Activated naive CD4-positive, alpha-beta T cell treated with anti-CD3 and anti-CD28 coated beads for 36 hours (primary cell): ENCODE results near the gene FHAD1. TPM values are rescaled to one million over a fixed set of nuclear protein-coding genes. Genes with fewer than 3 reads are reported as not detected.

Experiments used
- CTCF ChIA-PET: fragments of 350-600 bp; sonication (Branson Sonifier 250); formaldehyde crosslinking; loops from one replicate; lab custom pipeline; 2021; ENCODE audit warnings: antibody characterized with exemption; lab: Charles Lee
- DNase-seq: peaks from one replicate; pipeline ENCODE4 v3.0.0-alpha.2; 2020
- H3K27ac Mint-ChIP-seq: one replicate; pipeline ENCODE4 v1.8.0; 2021; ENCODE audit warnings: mild to moderate bottlenecking, mixed read lengths
- H3K27me3 Mint-ChIP-seq: one replicate; pipeline ENCODE4 v1.8.0; 2021; ENCODE audit warnings: low read depth, mixed read lengths
- H3K36me3 Mint-ChIP-seq: one replicate; pipeline ENCODE4 v1.8.0; 2021; ENCODE audit warnings: low read depth, mixed read lengths
- H3K4me1 Mint-ChIP-seq: one replicate; pipeline ENCODE4 v1.8.0; 2021; ENCODE audit warnings: low read depth, mixed read lengths
- H3K4me3 Mint-ChIP-seq: one replicate; pipeline ENCODE4 v1.8.0; 2021; ENCODE audit warnings: mild to moderate bottlenecking, moderate library complexity, mixed read lengths
- H3K9me3 Mint-ChIP-seq: one replicate; pipeline ENCODE4 v1.8.0; 2021; ENCODE audit warnings: mixed read lengths
- intact Hi-C: fragments of 100-400 bp; cut with micrococcal nuclease; formaldehyde crosslinking; loops from one replicate; pipeline ENCODE4 v1.15.1; 2023
- total RNA-seq, 2 experiments: library from RNA; stranded (reverse); gene quantifications; one replicate each; pipeline ENCODE4 v1.2.3, GENCODE V29; 2021

Gene FHAD1
- total RNA-seq, 2 experiments from 2014 or later, result 0.45 TPM; not detected in 1

DNA sequence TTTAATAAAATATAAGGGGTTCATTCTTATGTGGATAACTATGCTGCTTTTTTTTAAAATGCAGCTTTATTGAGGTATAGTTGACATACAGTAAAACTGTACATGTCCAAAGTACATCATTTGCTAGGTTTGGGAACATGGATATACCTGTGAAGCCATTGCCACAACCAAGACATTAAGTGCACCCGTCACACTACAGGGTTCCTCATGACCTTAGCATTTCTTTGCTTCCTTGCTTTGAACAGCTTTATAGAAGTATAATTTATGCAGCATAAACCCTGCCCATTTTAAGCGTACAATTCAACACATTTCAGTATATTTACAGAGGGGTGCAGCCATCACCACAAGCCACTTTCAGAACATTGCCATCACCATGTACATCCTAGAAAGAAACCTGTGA, 26.3 kb downstream of the FHAD1 start:
- H3K4me3 Mint-ChIP-seq, result no peak overlapping the region
- DNase-seq, result no peak
- H3K36me3 Mint-ChIP-seq, result no peaks in the 10 kb centered on the region
- intact Hi-C loops, result loop anchor here (2.0 kb wide), 1 partner anchor 78 kb away; no protein-coding TSS in a partner anchor
- no peaks in the 10 kb centered on the region for H3K9me3 Mint-ChIP-seq
- H3K27me3 Mint-ChIP-seq, result peaks cover 27% of the 10 kb centered on the region
- CTCF ChIA-PET, result interaction anchor here (0.6 to 6.4 kb wide), 6 partner anchors 23 to 144 kb away, joined by 3 to 58 read pairs (median 3); no protein-coding TSS in a partner anchor
- no peak overlapping the region for H3K27ac Mint-ChIP-seq
- H3K4me1 Mint-ChIP-seq, result peaks cover 4% of the 10 kb centered on the region

DNA sequence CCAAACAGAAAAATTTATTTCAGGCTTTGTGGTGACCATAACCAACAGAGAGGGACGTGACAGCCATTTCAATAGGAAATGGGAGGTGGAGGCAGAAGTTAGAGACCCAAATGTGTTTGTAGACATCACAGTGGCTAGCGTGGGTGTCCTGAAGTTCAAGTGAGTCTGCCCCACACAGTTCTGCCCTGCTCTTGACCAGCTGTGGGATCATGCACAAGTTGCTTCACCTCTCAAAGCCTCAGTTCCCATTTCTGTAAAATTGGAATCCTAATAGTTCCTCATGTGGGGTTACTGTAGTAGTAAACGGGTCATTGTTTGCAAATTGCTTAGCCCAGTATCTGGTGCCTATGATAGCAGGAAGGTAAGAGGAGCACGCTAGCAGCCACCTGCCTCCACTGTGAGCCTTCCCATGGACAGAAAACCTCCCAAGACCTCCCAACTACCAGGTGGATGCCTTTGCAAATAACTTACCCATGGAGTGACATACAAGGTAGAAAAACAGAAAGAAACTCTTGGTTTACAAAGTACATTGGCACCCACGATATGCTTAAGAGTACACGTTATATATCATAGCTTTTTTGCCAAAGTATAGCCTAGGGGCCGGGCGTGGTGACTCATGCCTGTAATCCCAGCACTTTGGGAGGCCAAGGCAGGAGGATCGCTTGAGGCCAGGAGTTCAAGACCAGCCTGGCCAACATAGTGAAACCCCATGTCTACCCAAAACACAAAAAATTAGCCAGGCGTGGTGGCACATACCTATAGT, 29.1 kb downstream of the FHAD1 start:
- CTCF ChIA-PET, result interaction anchor here (0.7 to 6.4 kb wide), 3 partner anchors 123 to 775 kb away, joined by 3 to 58 read pairs (median 4); partner anchors contain the start of gene TMEM51
- Mint-ChIP-seq H3K27me3 (peaks cover 25% of the 10 kb centered on the region), H3K9me3 (no peaks in the 10 kb centered on the region), H3K36me3 (no peaks in the 10 kb centered on the region), H3K27ac (no peak overlapping the region), H3K4me1 (peaks cover 4% of the 10 kb centered on the region), H3K4me3 (no peak overlapping the region)
- no peak for DNase-seq
- intact Hi-C loops, result no loop called here

DNA sequence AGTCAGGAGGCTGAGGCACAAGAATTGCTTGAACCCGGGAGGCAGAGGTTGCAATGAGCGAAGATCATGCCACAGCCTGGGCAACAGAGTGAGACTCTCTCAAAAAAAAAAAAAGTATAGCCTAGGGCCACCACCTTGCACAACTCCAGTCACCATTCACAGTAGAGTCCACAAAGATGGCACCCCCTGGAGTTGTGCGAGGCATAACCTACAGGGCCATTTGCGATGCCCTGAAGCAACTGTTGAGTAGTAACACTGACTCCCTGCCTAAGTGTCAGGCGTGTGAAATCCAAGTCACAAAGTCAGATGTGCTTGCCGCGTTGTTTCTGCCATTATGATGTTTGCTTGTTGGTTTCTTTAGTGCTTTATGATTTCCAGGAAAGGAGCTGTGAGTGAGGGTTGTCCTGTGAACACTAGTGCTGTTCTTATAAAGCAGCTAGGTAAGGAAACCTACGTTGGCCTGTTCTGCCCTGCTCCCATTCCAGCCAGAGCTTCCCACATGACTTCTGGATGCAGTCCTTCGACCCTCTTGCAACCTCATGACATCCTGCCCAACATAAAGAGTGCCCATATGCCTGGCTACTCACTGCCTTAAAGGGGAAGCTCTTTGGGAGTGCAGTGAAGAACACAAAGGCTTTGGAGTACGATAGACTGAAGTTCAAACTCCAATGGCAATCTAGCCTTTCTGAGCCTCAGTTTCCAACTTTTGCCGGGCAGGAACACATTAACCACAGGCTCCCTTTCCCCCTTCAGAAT, 29.8 kb downstream of the FHAD1 start:
- DNase-seq, result no peak
- intact Hi-C loops, result no loop called here
- CTCF ChIA-PET, result interaction anchor here (0.7 to 1.3 kb wide), 5 partner anchors 28 to 774 kb away, joined by 3 to 4 read pairs (median 4); partner anchors contain the start of gene TMEM51
- Mint-ChIP-seq H3K36me3 (no peaks in the 10 kb centered on the region), H3K27ac (no peak overlapping the region), H3K27me3 (peaks cover 25% of the 10 kb centered on the region), H3K4me3 (no peak overlapping the region), H3K4me1 (peaks cover 4% of the 10 kb centered on the region), H3K9me3 (no peaks in the 10 kb centered on the region)

DNA sequence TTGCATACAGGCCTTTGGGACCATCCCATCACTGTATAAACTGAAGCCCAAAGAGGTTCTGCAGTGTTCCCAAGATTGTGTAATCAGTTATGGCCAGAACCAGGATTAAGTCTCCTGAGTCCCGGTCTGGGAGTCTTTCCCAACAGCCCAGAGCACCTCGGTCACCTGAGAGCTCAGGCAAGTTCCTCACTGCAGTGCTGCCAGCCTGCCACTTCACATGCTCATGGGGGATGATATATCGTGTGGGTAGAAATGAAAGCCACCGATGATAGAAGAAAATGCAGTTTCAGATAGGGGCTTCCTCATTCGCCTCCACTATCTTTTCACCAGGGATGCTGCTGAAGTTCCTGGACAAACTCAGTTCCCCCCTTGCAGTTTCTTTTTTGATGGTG, 30.4 kb downstream of the FHAD1 start:
- Mint-ChIP-seq H3K4me3 (no peak overlapping the region), H3K4me1 (peaks cover 2% of the 10 kb centered on the region), H3K27me3 (peaks cover 19% of the 10 kb centered on the region), H3K27ac (no peak overlapping the region), H3K9me3 (no peaks in the 10 kb centered on the region), H3K36me3 (no peaks in the 10 kb centered on the region)
- CTCF ChIA-PET, result interaction anchor here (0.7 to 1.3 kb wide), 4 partner anchors 28 to 497 kb away, joined by 3 to 4 read pairs (median 4); partner anchors contain the start of gene TMEM51
- no peak for DNase-seq
- intact Hi-C loops, result no loop called here

DNA sequence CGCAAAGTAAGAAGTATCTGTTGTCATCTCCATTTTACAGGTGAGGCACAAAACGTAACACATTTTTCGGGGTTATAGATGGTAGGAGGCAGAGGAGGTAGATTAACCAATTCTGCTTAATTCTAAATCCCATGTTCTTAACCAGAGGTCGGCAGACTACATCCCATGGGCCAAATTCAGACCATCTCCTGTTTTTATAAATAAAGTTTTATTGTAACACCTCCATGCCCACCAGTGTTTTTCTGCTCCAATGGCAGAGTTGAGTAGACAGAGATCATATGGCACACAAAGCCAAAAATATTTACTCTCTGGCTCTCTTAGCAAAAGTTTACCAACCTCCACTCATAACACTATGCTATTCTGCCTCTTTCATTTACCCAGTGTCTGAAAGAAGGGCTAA, 30.9 kb downstream of the FHAD1 start:
- Mint-ChIP-seq H3K4me3 (no peak overlapping the region), H3K4me1 (no peaks in the 10 kb centered on the region), H3K9me3 (no peaks in the 10 kb centered on the region), H3K27me3 (peaks cover 14% of the 10 kb centered on the region), H3K27ac (no peak overlapping the region), H3K36me3 (no peaks in the 10 kb centered on the region)
- intact Hi-C loops, result no loop called here
- CTCF ChIA-PET, result interaction anchor here (0.7 to 1.3 kb wide), 3 partner anchors 27 to 496 kb away, joined by 3 to 4 read pairs (median 4); no protein-coding TSS in a partner anchor
- no peak for DNase-seq

DNA sequence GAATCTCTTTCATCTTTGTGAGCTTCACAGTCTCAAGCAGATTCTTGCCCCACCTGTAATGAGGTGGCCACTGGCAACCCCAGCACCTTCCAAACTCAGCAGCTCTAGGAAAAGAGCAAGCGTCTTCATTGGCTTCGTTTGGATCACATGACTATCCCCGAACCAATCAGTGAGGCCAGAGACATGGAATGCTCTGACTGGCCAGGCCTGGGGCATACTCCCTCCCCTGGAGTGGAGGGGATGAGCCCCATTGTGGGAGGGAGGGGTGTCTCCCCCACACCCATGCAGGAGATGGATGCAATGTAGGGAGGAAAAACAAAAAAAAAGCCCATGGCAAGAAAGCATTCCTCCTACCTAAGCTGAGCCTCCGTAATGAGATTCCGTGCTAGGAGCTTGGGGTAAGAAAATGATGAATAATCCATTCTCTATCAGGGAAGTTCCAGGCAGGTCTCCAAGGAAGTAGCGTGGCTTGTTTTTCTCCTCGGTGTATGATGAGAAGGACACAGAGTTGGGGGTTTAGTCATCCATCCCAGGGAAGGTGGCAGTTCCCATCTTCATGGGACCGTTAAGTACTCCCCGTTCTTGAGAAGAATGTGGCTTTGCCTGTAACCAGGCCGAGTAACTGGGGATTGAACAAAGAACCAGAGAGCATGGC, 32.7 kb downstream of the FHAD1 start:
- no peak overlapping the region for H3K4me3 Mint-ChIP-seq
- H3K27me3 Mint-ChIP-seq, result peaks cover 10% of the 10 kb centered on the region
- no peaks in the 10 kb centered on the region for H3K4me1 Mint-ChIP-seq
- DNase-seq, result no peak
- H3K36me3 Mint-ChIP-seq, result no peaks in the 10 kb centered on the region
- H3K27ac Mint-ChIP-seq, result no peak overlapping the region
- CTCF ChIA-PET, result interaction anchor here (1.9 kb wide), 1 partner anchor 151 kb away, joined by 5 read pairs; no protein-coding TSS in a partner anchor
- H3K9me3 Mint-ChIP-seq, result no peaks in the 10 kb centered on the region
- intact Hi-C loops, result no loop called here

DNA sequence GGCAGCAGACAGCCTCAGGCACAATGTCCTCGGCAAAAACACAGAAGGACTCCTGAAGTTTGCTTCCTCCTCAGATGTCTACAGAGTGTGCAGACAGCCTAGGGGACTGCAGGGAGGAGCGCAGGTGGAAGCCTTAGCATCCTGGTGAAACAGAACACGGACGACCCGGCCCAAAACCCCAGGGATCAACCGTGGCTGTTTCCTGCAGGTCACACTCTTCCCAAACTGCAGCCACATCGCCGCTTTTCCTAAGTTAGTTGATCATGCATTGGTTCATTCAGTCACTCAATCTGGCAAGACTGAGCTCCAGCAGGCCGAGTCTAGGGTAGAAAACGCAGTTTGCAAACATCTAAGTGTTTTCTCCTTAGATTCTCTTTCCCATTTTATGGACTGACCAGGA, 33.4 kb downstream of the FHAD1 start:
- CTCF ChIA-PET, result interaction anchor here (1.9 kb wide), 1 partner anchor 152 kb away, joined by 5 read pairs; no protein-coding TSS in a partner anchor
- Mint-ChIP-seq H3K4me3 (no peak overlapping the region), H3K27me3 (peaks cover 6% of the 10 kb centered on the region), H3K9me3 (no peaks in the 10 kb centered on the region), H3K4me1 (no peaks in the 10 kb centered on the region), H3K27ac (no peak overlapping the region), H3K36me3 (no peaks in the 10 kb centered on the region)
- no peak for DNase-seq
- intact Hi-C loops, result no loop called here

DNA sequence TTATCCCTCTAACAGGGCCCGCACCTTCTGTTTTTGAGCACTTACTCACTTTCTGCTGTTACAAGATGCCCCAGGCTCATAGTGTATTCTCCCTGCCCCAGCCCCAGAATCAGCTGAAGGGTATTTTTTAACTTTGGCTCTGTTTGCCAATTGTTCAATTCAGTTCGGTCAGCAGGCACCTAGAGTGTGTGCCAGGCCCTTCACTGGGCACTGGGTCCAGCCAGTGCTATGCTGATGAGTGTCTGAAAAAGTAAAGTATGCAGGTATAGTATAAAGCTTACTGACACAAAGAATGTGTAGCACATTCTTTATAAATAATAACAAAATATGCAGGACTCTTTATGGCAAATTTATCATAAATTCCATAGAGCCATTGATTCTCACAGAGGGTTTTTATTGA, 35.0 kb downstream of the FHAD1 start:
- Mint-ChIP-seq H3K36me3 (no peaks in the 10 kb centered on the region), H3K4me3 (no peak overlapping the region), H3K27me3 (peaks cover 4% of the 10 kb centered on the region), H3K27ac (no peak overlapping the region), H3K4me1 (no peaks in the 10 kb centered on the region), H3K9me3 (no peaks in the 10 kb centered on the region)
- CTCF ChIA-PET, result no interaction called here
- no peak for DNase-seq
- intact Hi-C loops, result no loop called here

DNA sequence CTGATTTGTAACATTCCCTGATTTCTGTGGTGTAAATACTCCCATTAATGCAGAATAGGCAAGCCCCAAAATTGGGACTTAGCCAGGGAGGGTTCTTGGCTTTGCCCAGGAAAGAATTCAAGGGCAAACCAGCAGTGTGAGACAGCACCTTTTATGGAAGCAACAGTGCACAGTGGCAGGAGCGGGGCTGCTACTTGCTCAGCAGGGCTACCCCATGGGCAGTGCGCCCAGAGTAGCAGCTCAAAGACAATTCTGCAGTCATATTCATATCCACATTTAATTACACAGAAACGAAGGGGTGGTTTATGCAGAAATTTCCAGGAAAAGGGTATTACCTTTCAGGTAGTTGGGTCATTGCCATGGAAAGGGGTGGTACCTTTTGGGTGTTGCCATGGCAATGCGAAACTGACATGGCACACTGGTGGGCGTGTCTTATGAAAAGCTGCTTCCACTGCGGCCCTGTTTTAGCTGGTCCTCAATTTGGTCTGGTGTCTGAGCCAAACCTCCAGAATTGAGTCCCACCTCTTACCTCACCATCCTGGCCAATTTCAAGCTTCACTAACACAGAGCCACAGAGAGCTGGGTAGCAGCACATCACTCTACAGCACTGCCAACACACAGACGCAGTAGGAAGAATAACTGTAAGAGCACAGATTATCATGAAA, 35.9 kb downstream of the FHAD1 start:
- Mint-ChIP-seq H3K9me3 (no peaks in the 10 kb centered on the region), H3K27ac (no peak overlapping the region), H3K4me1 (no peaks in the 10 kb centered on the region), H3K36me3 (no peaks in the 10 kb centered on the region), H3K4me3 (no peak overlapping the region), H3K27me3 (peaks cover 2% of the 10 kb centered on the region)
- DNase-seq, result no peak
- CTCF ChIA-PET, result no interaction called here
- intact Hi-C loops, result no loop called here

DNA sequence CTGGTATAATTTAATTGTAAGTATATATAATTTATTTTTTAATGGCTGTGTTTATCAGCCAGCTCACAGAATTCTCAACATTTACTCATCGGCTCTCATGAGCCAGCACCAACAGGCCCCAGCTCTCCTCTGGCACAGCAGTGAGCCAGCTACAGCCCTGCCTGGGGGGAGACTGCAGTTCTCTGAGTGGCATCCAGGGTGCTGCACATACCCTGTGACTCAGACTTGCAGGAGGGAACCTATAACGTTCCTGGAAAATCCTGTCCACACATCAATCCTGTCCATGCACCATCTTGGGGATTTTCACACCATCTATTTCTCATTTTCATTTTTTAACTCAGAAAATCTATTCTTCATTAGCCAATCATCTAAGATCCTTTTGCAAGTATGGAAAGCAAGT, 36.5 kb downstream of the FHAD1 start:
- intact Hi-C loops, result no loop called here
- Mint-ChIP-seq H3K36me3 (no peaks in the 10 kb centered on the region), H3K27me3 (peaks cover 2% of the 10 kb centered on the region), H3K4me1 (no peaks in the 10 kb centered on the region), H3K9me3 (no peaks in the 10 kb centered on the region), H3K4me3 (no peak overlapping the region), H3K27ac (no peak overlapping the region)
- CTCF ChIA-PET, result no interaction called here
- DNase-seq, result no peak

DNA sequence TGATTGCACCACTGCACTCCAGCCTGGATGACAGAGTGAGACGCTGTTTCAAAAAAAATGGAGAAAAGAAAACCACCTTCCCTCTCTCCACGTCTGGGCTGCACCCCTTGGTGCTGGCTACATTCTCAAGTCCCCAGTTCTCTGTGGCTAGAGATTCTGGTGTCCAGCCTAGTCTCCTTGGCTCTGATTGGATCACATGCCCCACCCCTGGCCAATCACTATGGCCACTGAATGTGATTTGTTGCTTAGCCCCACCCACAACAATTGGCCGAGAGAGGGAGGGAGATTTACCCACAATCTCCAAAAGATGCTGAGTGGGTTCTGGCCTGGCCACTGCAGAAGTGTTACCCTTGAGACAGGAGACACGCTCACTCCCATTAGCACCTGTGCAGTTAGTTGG, 39.4 kb downstream of the FHAD1 start:
- Mint-ChIP-seq H3K4me3 (no peak overlapping the region), H3K27ac (no peak overlapping the region), H3K9me3 (no peaks in the 10 kb centered on the region), H3K36me3 (no peaks in the 10 kb centered on the region), H3K4me1 (peaks cover 8% of the 10 kb centered on the region), H3K27me3 (no peaks in the 10 kb centered on the region)
- no peak for DNase-seq
- CTCF ChIA-PET, result no interaction called here
- intact Hi-C loops, result no loop called here
